Esophagus squamous epithelium (tissue), 5 donors: ENCODE results near the gene SCARB2. TPM values are rescaled to one million over a fixed set of nuclear protein-coding genes. Genes with fewer than 3 reads are reported as not detected.

Source experiments
- DNase-seq: peaks from one replicate; lab custom pipeline; 2025; lab: John Stamatoyannopoulos, UW
- H3K27ac ChIP-seq, 4 donors: fragments of 200-600 bp; sonication (generic); one replicate each; pipeline ENCODE4 v1.5.1; 2016 to 2019; ENCODE audit warnings: mild to moderate bottlenecking in 1 of 4
- H3K27me3 ChIP-seq, 4 donors: fragments of 200-600 bp; sonication (generic); 1 replicate in 3 of 4; 2 replicates in 1 of 4; pipeline versions ENCODE4 v1.5.1 to v1.6.0; 2017 to 2021; ENCODE audit warnings: antibody characterized with exemption in 1 of 4
- H3K36me3 ChIP-seq, 3 donors: fragments of 200-600 bp; sonication (generic); one replicate each; pipeline ENCODE4 v1.5.1; 2016 to 2019
- H3K4me1 ChIP-seq, 3 donors: fragments of 200-600 bp; sonication (generic); one replicate each; pipeline ENCODE4 v1.5.1; 2017 to 2019
- H3K4me3 ChIP-seq, 4 donors: fragments of 200-600 bp; sonication (generic); 1 replicate in 3 of 4; 2 replicates in 1 of 4; pipeline ENCODE4 v1.5.1; 2016 to 2019; ENCODE audit warnings: mild to moderate bottlenecking in 2 of 4, moderate library complexity in 1 of 4
- H3K9me3 ChIP-seq, 3 donors: fragments of 200-600 bp; sonication (generic); one replicate each; pipeline ENCODE4 v1.5.1; 2016 to 2019
- CTCF ChIP-seq, 6 experiments: fragments of 450-650 bp in 4 of 6; fragments of 200-600 bp in 2 of 6; sonication (generic) in 2 of 6; IDR thresholded peaks; one replicate each; pipeline ENCODE4 v1.5.1; 2016 to 2019; ENCODE audit warnings: antibody characterized with exemption in 6 of 6, mild to moderate bottlenecking in 4 of 6, moderate library complexity in 4 of 6
- POLR2A ChIP-seq, 4 donors: fragments of 450-650 bp; IDR thresholded peaks; one replicate each; pipeline ENCODE4 v1.6.1; 2017; ENCODE audit warnings: antibody characterized with exemption in 4 of 4, mild to moderate bottlenecking in 4 of 4, moderate library complexity in 3 of 4
- WGBS, 2 donors: methylation state at CpG; one replicate each; pipeline ENCODE4 v1.1.5; 2018; 5-methylcytosine and 5-hydroxymethylcytosine counted together
- intact Hi-C: fragments of 100-400 bp; cut with DNase I; formaldehyde crosslinking; loops from one replicate; pipeline ENCODE4 v1.15.0; 2022
- total RNA-seq, 4 donors: library from RNA; depleted of rRNA; stranded (reverse); fragments of >200 nt; gene quantifications; one replicate each; pipeline ENCODE4 v1.1.0, GENCODE V29; 2016
- donor health status: DM: yes; HTN: yes; CAD: no.

SCARB2 gene
- total RNA-seq, 4 donors from 2014 or later: 50.3 to 91.2 (median 72.8) TPM

GRCh38 chr4:76178296-76178695 lies 35.3 kb downstream of the SCARB2 start:
- H3K27me3 ChIP-seq: no peaks in the 10 kb centered on the region
- H3K4me3 ChIP-seq: no peak overlapping the region
- TF ChIP-seq CTCF (IDR thresholded peaks at IDR 0.05): no peak
- TF ChIP-seq POLR2A (IDR thresholded peaks at IDR 0.05): no peak
- peaks cover 0 to 7% (median 0%) of the 10 kb centered on the region in 3 donors for H3K4me1 ChIP-seq
- no peak overlapping the region for H3K27ac ChIP-seq
- 48 to 60% methylated on average over 2 of the region's 2 CpGs for WGBS, 2 donors
- H3K36me3 ChIP-seq: peaks cover 4 to 68% (median 24%) of the 10 kb centered on the region in 3 donors
- H3K9me3 ChIP-seq: no peaks in the 10 kb centered on the region
- no peak for DNase-seq
- intact Hi-C loops: no loop called here

GRCh38 chr4:76177709-76178108 lies 35.9 kb downstream of the SCARB2 start:
- intact Hi-C loops: no loop called here
- Histone ChIP-seq H3K9me3 (no peaks in the 10 kb centered on the region), H3K27me3 (no peaks in the 10 kb centered on the region), H3K36me3 (peaks cover 4 to 73% (median 30%) of the 10 kb centered on the region in 3 donors), H3K4me3 (no peak overlapping the region), H3K4me1 (peaks cover 0 to 7% (median 0%) of the 10 kb centered on the region in 3 donors), H3K27ac (no peak overlapping the region)
- DNase-seq: no peak
- TF ChIP-seq POLR2A (IDR thresholded peaks at IDR 0.05) (no peak), CTCF (IDR thresholded peaks at IDR 0.05) (no peak)

GRCh38 chr4:76175336-76175735 lies 38.3 kb downstream of the SCARB2 start:
- 100% methylated on average over 1 of the region's 1 CpG for WGBS, 2 donors
- Histone ChIP-seq H3K4me1 (peaks cover 0 to 7% (median 0%) of the 10 kb centered on the region in 3 donors), H3K27me3 (no peaks in the 10 kb centered on the region), H3K36me3 (peaks cover 4 to 92% (median 40%) of the 10 kb centered on the region in 3 donors), H3K27ac (no peak overlapping the region), H3K9me3 (no peaks in the 10 kb centered on the region), H3K4me3 (no peak overlapping the region)
- intact Hi-C loops: no loop called here
- TF ChIP-seq CTCF (IDR thresholded peaks at IDR 0.05) (no peak), POLR2A (IDR thresholded peaks at IDR 0.05) (no peak)
- no peak for DNase-seq

- DNase-seq: no peak
- intact Hi-C loops: no loop called here
These were observed 39.4 kb downstream of the SCARB2 start for GRCh38 chr4:76174216-76174615.

GRCh38 chr4:76168688-76169087 lies 44.9 kb downstream of the SCARB2 start:
- Histone ChIP-seq H3K4me3 (no peak overlapping the region), H3K4me1 (no peaks in the 10 kb centered on the region), H3K36me3 (peaks cover 7 to 100% (median 50%) of the 10 kb centered on the region in 3 donors), H3K27ac (no peak overlapping the region), H3K27me3 (no peaks in the 10 kb centered on the region), H3K9me3 (no peaks in the 10 kb centered on the region)
- TF ChIP-seq POLR2A (IDR thresholded peaks at IDR 0.05) (no peak), CTCF (IDR thresholded peaks at IDR 0.05) (no peak)
- intact Hi-C loops: no loop called here
- DNase-seq: no peak
- 94 to 98% methylated on average over 3 of the region's 3 CpGs for WGBS, 2 donors

More at GRCh38 chr4:76174216-76174615, 39.4 kb downstream of the SCARB2 start:
- TF ChIP-seq POLR2A (IDR thresholded peaks at IDR 0.05): no peak
- no peak for TF ChIP-seq CTCF (IDR thresholded peaks at IDR 0.05)
- H3K4me3 ChIP-seq: no peak overlapping the region
- no peaks in the 10 kb centered on the region for H3K9me3 ChIP-seq
- H3K27ac ChIP-seq: no peak overlapping the region
- 78 to 82% methylated on average over 6 of the region's 6 CpGs for WGBS, 2 donors
- H3K36me3 ChIP-seq: peaks cover 4 to 98% (median 41%) of the 10 kb centered on the region in 3 donors
- H3K27me3 ChIP-seq: no peaks in the 10 kb centered on the region
- H3K4me1 ChIP-seq: no peaks in the 10 kb centered on the region
